Measurements from ENCODE around the gene RAPGEF1.

- TF ChIP-seq EP300 (IDR thresholded peaks at IDR 0.05): no peak
- no peak for TF ChIP-seq POLR2AphosphoS5 (IDR thresholded peaks at IDR 0.05)
Measured at GRCh38 chr9:131609099-131609830, 130.6 kb downstream of the RAPGEF1 start.
